Effector CD8-positive, alpha-beta T cell (primary cell): ENCODE measurements around the gene EIPR1.
"Not testable (repeated sequence)": the region's sequence is repeated elsewhere in the genome, so short reads cannot be mapped to it uniquely, and the experiment has no call there.

Source experiments
- DNase-seq: peaks from one replicate; lab custom pipeline; 2025; lab: John Stamatoyannopoulos, UW

Gene EIPR1

DNA sequence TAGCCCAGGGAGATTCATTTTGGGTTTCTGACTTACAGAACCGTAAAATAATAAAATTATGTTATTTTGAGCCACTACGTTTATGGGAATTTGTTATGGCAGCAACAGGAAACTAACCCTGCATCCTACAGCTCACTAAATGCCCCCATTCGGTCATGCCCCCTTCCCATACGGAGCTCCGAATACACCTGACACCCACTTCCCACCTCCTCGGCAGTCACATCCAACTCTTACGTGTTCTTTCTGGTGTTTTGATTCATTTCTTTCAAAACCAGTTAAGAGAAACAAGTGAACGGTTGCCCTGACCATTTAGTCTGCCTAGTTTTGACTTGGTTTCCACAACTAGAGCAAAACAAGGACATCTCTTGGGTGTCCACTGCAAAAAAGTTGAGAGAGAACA lies 19.7 kb downstream of the EIPR1 start:
- DNase-seq, result no peak

DNA sequence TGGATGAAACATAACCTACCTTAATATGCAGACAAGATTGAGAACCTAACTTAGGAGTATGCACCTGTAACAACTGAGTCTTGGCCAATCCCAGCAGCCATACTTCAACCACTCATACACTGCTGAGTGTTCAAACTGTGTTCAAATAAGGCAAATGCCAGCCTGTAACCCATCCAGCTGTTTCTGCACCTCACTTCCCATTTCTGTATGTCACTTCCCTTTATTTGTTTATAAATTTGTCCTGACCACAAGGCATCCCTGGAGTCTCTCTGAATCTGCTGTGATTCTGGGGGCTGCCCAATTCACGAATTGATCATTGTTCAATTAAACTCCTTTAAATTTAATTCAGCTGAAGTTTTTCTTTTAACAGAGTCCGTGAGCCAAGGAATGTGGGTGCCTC lies 20.2 kb downstream of the EIPR1 start:
- DNase-seq, result not testable (repeated sequence)

DNA sequence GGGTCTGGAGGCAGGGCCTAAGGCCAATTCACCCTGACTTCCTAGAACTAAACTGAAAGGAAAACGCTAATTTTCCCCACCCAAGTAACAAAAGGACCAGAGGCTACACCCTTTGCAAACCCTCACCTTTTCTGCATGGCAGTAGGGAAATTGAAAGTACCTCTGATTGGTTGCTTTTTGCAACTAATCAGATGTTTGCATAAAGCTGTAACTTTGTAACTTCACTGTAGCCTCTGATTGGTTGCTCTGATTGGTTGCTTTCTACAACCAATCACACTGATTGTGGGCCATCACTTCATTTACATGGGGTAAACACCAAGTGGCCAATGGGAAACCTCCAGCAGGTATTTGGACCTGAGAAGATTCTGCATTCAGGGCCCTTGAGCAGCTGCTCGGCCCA lies 20.8 kb downstream of the EIPR1 start:
- DNase-seq, result no peak

DNA sequence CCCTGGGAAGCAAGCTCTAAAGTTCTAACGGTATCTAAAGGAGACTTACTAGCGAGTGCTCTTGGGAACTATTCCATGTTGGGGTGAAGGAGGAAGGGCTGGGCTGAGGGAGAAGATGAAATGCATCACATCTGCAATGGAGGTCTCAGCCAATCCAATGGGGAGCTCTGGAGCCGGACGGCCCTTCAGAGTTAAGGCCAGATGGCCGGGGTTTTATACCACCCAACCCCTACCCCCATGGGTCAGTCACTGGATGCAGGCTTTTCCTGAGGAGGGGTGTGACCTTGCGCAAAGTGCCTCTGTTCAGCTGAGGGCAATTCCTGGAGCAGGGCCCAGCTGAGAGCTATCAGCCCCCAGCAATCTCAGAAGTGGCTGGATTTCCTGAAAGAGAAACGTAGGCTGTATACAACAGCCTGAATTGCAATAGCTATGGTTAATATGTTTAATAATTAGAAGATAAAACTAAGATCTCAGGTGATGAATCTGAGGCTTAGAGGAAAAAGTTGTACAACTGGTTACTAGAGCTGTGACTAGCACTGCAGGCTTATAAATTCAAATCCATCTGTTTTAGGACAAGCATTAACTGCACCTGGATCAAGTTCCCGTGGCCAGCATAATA lies 21.6 kb downstream of the EIPR1 start:
- DNase-seq, result no peak

DNA sequence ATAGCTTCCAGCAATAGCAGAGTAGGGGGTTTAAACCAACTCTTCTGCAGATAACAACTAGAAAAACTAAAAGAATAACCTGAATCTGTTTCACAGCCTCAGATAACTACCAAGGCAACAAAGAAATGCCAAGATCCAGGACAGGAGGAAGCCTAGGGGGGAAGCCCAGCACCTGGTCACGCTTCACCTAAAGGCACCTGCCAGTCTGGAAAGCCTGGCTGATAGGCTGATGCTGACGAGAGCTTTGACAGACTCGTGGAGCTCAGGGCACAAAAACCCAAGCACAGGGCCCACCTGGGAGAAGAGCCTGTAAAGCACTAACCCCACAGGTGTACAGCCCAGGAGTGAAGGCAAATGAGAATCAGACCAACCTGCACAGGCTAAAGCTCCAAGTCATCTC lies 22.6 kb downstream of the EIPR1 start:
- no peak for DNase-seq

DNA sequence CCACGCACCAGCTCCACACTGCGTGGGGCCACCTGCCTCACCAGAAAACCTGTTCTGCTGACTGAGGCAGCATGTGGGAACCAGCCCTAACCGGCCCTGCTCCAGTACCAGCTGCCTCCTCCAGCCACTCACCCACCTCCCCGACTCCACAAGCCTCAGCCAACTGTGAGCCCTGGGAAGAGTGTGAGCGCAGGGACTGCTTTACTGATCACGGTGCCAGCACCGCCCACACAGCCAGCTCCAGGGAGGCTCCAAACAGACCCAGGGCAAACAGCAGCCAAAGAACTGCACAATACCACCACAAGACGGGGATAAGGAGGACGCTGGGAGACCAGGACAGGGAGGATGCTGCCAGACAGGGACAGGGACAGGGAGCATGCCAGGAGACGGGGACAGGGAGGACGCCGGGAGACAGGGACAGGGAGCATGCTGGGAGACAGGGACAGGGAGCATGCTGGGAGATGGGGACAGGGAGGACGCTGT lies 28.4 kb downstream of the EIPR1 start:
- no peak for DNase-seq

DNA sequence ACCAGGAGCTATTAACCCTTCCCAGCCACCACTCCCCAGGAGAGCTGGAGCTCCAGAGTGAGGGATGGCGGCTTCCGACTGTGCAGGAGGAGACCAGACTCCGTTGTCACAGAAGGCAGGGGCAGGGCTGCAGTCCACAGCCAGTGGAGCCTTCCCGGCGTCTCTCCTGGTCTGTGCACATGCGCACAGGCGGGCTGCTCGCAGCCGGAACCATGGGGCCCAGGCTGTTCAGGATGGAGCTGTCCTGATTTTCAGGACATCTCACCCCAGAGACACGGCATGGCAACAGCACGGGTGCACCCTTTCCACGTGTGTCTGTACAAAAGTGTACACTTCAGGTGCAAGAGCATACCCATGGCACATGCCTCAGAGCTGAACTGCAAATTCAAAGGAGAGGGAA lies 28.9 kb downstream of the EIPR1 start:
- no peak for DNase-seq

DNA sequence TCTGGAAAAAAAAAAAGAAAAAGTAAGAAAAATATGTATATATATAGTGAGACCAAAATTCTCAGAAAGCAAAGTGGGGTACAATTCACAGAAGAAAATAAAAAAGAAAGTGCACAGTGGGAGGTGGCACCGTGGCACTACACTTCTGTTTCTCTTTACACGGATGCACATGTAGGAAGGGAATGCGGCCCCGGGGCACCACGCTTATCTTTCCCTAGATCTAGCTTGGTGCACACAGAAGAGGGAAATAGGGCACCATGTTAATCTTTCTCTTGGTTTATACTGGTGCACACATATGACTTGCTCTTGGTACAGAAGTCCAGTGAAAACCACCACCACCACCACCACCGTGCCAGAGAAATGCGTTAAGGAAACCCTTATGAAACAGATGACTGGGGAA lies 32.0 kb downstream of the EIPR1 start:
- no peak for DNase-seq

DNA sequence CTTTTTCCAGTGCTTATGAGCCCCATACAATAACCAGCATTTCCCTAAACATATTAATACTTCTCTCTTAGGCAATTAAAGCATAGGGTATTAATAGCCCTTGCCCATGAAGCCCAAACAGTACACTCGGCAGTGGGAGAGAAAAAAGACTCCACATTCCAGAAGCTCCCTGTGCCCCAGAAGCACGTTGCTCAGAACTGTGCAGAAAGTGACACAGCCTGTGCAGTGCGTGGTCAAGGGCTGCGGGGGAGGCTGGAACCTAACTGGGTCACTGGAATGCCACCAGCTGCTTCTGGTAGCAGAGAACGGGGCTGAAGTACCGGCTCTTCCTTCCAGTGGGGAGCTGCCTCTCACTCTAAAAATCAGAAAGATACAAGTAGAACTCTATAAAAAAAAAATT lies 32.7 kb downstream of the EIPR1 start:
- no peak for DNase-seq

DNA sequence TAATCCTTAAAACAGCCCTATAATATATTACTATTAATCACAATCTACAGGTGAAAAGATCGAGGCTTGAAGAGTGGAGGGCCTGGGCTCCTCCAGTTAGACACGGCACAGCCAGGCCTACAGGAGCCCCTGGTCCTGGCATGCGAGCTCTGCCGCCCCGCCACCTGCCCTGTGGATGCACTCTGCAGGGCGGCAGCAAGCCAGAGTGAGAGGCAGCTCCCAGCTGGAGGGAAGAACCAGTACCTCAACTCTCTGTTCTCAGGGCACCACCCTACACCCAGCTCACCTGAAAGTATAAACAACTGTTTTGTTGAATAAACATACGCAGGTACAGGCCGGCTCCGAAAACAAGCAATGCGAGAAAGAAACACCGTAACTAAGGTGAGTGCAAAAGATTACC lies 34.6 kb downstream of the EIPR1 start:
- DNase-seq, result no peak

DNA sequence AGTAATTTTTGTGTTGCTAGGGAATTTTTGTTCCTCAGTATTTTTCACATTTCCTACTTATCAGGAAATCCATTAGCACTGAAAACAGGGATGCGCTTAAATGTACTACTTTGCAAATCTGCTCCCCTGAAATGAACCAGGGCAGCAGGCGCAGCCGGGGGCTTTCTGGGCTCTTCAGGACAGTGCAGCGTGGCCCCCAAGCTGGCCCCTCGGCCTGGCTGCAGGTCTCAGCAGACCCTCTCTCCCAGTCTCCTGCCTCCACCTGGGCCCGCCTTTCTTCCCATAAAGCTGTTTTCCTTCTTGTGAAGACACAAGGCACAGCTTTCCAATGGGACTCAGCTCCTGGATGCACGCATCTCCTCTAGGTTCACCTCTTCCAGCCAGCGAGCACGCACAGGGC lies 35.3 kb downstream of the EIPR1 start:
- DNase-seq, result no peak

DNA sequence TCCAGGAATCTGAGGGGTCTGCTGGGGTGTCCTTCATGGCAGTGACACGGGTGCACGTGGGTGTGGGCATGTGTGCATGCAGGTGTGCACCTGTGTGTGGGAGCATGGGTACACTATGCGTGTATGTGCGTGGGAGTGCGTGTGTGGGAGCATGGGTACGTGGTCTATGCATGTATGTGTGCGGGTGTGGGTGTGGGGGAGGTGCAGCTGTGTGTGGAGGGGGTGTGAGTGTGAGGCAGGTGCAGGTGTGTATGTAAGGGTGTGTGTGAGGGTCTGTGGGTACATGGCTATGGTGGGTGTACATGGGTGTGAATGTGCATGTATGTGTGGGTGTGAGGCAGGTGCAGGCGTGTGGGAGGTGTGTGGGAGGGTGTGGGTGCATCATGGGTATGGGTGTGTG lies 36.3 kb downstream of the EIPR1 start:
- DNase-seq, result no peak

DNA sequence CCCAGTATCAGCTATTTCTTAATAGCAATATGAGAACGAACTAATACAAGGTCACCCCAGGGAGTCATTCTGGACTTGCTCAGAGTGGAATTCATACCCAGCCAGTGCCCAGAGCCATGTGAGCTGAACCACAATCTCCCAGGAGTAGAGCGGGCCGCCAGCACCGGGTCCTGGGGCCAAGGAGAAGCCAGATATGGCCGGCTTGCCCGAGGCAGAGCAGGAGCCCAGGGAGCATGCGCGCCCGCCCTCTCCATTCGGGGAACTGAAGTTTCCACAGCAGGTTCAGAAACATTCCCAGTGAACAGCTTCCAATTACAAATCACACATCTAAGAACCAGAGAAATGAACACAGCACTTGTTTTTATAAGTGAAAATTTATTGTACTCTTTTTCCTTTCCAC lies 37.5 kb downstream of the EIPR1 start:
- DNase-seq, result no peak

DNA sequence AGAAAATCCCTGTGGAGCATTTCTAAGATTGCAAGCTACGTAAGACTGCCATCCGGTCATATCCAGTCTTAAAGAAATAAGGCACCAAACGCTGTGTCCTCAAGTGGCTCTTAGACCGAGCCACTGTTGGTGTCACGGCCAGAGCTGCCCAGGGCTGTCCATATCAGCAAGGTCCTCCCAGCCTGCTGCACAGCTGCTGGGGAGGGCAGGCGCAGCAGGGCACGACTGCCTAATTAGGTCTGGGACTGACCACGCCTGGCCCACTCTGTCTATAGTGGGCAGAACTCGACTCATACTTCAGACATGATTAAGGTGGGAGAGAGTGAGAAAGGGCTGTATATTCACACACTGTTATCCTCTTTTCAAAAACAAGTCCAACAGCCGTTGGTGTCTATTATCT lies 39.3 kb downstream of the EIPR1 start:
- DNase-seq, result no peak

DNA sequence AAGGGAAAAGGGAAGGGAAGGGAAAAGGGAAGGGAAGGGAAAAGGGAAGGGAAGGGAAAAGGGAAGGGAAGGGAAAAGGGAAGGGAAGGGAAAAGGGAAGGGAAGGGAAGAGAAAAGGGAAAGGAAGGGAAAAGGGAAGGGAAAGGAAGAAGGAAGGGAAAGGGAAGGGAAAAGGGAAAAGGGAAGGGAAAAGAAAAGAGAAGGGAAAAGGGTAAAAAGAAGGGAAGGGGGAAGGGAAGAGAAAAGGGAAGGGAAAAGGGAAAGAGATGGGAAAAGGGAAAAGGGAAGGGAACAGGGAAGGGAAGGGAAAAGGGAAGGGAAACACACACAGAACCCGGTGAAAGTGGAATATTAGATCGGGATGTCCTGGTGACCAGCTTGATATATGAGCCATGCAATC lies 40.8 kb downstream of the EIPR1 start:
- DNase-seq, result no peak

DNA sequence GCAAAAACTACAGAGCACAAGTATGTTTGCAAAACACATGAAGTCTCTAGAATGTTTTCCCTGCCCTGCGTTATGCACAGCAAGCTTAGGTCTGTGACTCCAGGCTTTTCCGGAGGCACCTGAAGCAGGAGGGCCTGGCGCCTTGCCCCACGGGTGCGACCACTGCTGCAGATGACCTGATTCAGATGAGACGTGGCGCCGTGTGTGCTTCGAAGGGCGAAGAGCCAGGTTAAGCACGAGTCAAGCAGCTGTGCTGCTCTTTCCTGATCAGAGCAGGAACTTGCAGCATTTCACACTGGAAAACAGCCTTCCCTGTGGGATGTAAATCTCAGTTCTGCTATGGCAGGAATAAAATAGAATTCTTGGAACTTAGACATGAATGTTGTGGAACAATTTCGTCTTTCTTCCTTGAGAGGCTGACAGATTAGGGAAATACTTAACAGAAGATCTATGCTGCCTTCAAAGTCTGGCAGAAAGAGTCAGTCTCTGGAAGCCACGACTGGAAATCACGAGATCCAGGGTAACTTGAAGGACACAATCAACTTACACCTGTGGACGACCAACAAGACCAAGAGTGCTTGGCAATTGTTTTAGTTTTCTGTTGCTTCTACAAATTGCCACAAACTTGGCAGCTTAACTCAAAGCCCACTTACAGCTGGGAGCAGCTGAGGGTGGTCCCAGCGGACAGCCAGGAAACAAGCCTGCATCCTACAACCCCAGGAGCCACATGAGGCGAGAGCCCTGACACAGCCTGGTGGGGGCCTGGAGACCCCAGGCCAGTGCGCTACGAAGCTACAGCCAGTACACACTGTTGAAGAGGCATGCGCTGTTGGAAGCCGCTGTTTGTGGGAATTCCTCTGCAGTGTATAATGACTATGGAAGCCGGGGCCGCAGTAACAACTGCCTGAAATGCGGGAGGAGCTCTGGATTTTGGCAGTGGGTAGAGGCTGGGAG lies 42.9 kb downstream of the EIPR1 start:
- DNase-seq, result no peak

DNA sequence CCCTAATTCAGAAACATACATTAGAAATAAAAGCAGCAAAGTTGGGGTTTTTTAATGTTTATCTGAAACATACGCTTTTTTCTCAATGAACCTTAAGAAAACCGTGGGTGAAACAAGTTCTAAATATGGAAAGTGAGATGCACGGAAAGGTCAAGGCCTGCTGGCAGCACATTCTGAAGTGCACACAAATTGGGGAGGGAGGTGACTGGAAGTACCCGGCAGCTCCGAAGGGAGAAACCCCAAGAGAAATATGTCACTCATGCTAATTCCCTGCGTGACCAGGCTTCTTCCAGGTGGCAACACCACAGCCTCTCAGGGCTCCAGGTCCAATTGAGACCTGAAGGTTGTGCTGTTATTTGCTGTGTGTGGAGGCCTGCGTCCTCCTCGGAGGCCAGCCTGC lies 45.5 kb downstream of the EIPR1 start:
- DNase-seq, result no peak

DNA sequence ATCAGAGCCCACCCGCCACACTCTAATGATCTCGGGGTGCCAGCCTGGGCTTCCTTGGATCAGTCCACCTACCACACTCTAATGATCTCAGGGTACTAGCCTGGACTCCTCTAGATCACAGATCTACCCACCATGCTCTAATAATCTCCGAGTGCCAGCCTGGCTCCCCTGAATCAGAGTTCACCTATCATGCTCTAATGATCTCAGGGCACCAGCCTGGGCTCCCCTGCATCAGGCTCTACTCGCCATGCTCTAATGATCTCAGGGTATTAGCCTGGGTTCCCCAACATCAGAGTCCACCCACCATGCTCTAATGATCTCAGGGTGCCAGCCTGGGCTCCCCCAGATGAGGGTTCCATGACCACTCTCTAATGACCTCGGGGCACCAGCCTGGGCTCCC lies 48.1 kb downstream of the EIPR1 start:
- DNase-seq, result no peak

DNA sequence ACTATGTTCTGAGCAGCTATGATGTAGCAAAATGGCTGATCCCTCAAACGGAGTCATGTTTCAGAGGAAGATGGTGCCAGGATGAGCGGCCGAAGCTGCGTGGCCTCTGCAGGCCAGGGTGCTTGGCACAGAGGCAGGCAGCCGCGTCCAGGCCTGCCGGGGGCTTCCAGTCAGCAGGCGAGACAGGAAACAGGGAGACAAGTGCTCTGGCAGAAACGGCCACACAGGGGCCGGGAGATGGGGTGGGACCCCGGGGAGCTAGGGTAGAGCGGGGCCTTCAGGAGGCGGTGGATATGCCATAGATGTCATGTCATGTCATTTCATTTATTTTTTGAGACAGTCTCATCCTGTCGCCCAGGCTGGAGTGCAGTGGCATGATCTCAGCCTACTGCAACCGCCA lies 50.7 kb downstream of the EIPR1 start:
- DNase-seq, result no peak

DNA sequence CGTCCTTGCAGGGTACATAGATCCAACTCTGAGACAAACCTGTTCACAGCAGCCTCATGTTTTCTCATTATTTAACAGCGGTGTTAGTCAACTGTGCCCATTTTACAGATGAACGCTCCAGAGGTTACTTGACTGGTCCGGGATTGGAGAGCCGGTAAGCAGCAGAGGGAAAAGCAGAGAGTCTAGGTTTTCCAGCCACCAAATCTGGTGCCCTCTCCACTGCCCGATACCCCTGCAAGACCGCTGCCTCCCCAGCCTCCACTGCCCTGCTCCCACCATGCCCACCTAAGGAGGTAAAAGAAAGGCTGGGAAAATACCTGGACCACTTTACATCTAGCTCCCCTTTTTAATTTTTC lies 51.5 kb downstream of the EIPR1 start:
- DNase-seq, result no peak

DNA sequence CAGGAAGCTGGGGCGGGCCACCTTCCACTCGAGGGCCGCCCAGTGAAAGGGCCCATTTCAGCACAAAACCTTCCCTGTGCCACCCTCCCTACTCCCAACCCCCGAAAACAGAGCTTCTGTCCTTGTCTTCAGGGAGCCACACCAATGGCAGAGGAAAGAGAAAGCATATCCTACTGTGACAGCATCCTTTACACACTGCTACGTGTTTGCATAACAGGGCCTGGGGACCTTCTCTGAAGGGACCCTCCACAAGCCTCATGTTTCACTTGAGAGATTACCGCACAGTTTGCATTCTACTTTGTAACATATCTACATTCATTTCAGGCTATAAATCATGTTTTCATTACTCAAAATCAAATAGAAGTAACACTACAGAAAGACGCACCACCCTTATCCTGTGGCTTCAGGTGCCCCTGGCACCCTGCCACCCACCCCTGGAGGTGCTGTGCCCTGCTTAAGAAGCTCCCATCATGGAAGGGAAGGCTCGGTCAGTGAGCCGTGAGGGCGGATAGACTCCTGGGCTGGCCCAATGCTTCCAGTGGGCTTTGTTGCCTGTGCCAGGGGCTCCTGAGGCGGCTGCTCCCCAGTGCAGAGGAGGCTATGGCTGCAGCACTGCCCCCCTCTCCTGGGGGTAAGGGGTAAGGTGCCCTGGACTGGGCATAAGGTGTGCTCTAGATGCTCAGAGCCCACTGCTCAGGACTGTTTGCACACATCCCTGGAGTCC lies 52.0 kb downstream of the EIPR1 start:
- DNase-seq, result no peak

DNA sequence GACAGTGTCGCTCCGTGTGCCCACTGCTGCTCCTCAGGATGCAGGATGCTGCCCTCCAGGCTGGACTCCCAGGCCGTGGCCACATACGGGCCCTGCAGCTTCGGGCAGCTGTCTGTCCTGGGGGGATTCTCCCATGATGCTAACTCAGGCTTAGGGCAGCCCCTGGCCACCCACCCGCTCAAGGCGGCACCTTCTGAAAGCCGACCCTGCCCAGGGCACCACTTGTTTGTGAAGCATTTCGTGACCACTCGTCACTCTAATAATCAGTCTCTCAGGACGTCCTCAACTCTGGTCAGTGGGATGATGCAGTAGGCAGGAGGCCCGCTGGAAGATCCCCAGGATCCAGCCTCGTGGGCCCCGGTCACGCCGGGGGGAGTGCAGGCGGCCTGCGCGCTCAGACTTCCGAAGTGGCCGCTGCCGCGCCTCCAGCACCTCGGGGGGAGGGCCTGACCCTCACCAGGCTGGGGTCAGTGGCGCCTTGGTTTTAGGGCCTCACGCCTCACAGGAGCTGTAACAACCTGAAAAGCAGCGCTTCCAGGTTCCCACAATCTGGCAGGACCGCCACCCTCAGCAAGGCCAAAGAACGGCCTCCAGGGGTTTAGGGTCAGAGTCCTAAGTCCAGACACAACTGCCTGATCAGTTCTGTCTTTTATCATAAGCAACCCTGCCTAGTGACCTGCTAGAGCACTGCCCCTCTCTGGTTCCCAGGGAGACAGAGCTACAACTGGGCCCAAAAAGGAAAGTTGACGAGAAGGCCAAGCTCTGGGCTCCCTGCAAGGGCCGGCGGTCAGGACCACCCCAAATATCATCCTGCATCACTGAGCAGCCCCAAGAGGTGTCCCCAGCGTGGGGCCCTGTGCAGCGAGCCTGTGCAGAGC lies 53.0 kb downstream of the EIPR1 start:
- DNase-seq, result no peak
